ENCODE data around the gene WWOX.
"Not testable (repeated sequence)": the region's sequence is repeated elsewhere in the genome, so short reads cannot be mapped to it uniquely, and the experiment has no call there.

WWOX gene

GRCh38 chr16:79037521-79038373 is 938.3 kb downstream of the WWOX start:
- no peak for DNase-seq (ENCODE audit: low spot score)

GRCh38 chr16:79041206-79041605 is 941.8 kb downstream of the WWOX start:
- DNase-seq (ENCODE audit: low spot score): no peak

GRCh38 chr16:79042141-79042540 is 942.7 kb downstream of the WWOX start:
- no peak for DNase-seq (ENCODE audit: low spot score)

- no peak for DNase-seq (ENCODE audit: low spot score)
Measured at GRCh38 chr16:79042886-79043285, 943.4 kb downstream of the WWOX start.

GRCh38 chr16:79045191-79045590 is 945.7 kb downstream of the WWOX start:
- DNase-seq (ENCODE audit: low spot score): no peak

GRCh38 chr16:79047337-79047736 is 947.9 kb downstream of the WWOX start:
- peak; percentile 21 for DNase-seq (ENCODE audit: low spot score)

GRCh38 chr16:79049040-79049439 is 949.6 kb downstream of the WWOX start:
- DNase-seq (ENCODE audit: low spot score): no peak

GRCh38 chr16:79050063-79050462 is 950.6 kb downstream of the WWOX start:
- no peak for DNase-seq (ENCODE audit: low spot score)

GRCh38 chr16:79051313-79051712 is 951.9 kb downstream of the WWOX start:
- no peak for DNase-seq (ENCODE audit: low spot score)

- DNase-seq (ENCODE audit: low spot score): not testable (repeated sequence)
Measured at GRCh38 chr16:79052198-79052597, 952.7 kb downstream of the WWOX start.

GRCh38 chr16:79053577-79053976 is 954.1 kb downstream of the WWOX start:
- peak; percentile 11 for DNase-seq (ENCODE audit: low spot score)

GRCh38 chr16:79054211-79054984 is 954.9 kb downstream of the WWOX start:
- no peak for DNase-seq (ENCODE audit: low spot score)

- DNase-seq (ENCODE audit: low spot score): no peak
Measured at GRCh38 chr16:79055251-79055970, 956.0 kb downstream of the WWOX start.

GRCh38 chr16:79061181-79061580 is 961.7 kb downstream of the WWOX start:
- DNase-seq (ENCODE audit: low spot score): no peak

GRCh38 chr16:79062336-79062735 is 962.9 kb downstream of the WWOX start:
- no peak for DNase-seq (ENCODE audit: low spot score)

GRCh38 chr16:79062821-79063220 is 963.4 kb downstream of the WWOX start:
- DNase-seq (ENCODE audit: low spot score): no peak

GRCh38 chr16:79064256-79064972 is 965.0 kb downstream of the WWOX start:
- DNase-seq (ENCODE audit: low spot score): no peak

GRCh38 chr16:79066561-79066960 is 967.1 kb downstream of the WWOX start:
- DNase-seq (ENCODE audit: low spot score): no peak

GRCh38 chr16:79067600-79067999 is 968.1 kb downstream of the WWOX start:
- no peak for DNase-seq (ENCODE audit: low spot score)

- DNase-seq (ENCODE audit: low spot score): no peak
Measured at GRCh38 chr16:79069121-79069520, 969.7 kb downstream of the WWOX start.

GRCh38 chr16:79069633-79070032 is 970.2 kb downstream of the WWOX start:
- no peak for DNase-seq (ENCODE audit: low spot score)

GRCh38 chr16:79071424-79071823 is 972.0 kb downstream of the WWOX start:
- DNase-seq (ENCODE audit: low spot score): no peak
